Islet precursor cell (in vitro differentiated cells): ENCODE data around the gene NCOA1.
"Not testable (repeated sequence)": the region's sequence is repeated elsewhere in the genome, so short reads cannot be mapped to it uniquely, and the experiment has no call there.

Experiments used
- DNase-seq: peaks from one replicate; pipeline ENCODE4 v3.0.0-alpha.2; 2018

NCOA1 gene

DNA sequence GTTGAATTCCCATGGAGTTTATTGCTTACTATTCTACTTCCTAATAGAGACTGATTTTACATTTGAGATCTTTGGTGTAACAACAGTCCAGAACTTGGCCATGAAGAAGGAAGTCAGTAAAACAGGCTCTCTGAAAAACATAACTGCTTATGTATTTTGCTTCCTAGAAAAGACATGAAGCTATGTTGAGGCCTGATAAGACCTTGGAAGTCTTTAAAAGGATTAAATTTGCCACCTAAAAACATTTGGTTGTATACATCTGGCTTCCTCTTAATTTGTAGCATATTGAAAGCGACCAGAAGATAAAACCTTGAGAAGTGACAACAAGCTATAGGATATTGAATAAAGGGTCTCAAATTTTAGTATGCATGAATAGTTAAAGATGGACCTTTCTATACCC lies 265.7 kb downstream of the NCOA1 start:
- DNase-seq = no peak

DNA sequence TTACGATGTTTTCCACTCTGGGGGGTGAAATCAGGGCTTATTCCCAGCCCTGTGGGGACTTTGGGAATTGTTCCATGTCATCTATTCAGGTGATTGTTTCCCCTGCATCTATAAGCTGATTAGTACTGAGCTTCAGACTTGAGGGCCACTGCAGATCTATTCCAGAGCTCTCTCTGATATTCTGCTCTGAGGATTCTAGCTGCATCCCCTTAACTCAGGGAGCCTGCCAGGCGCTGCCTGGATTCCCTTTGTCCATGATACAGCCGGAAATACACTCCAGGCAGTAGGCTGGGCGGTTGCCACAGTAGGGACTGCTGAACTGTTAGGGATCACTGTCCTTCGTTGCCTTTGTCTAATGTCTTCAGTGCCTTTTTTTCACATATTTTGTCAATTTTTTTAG lies 270.8 kb downstream of the NCOA1 start:
- DNase-seq = no peak

DNA sequence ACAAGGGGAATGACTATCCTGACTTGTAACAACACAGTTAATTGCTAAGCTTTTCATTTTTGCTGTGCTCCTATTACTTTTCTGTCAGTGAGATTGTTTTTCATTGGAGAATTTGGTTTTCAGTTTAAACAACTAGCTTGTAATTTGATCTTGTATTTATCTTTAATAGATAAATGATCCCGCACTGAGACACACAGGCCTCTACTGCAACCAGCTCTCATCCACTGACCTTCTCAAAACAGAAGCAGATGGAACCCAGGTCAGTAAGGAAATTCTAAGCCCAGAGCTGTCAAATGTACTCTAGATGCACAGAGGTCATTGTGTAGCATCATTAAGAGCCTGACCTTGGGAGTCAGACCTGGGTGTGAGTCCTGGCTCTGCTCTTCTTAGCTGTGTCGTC lies 271.5 kb downstream of the NCOA1 start:
- no peak for DNase-seq

DNA sequence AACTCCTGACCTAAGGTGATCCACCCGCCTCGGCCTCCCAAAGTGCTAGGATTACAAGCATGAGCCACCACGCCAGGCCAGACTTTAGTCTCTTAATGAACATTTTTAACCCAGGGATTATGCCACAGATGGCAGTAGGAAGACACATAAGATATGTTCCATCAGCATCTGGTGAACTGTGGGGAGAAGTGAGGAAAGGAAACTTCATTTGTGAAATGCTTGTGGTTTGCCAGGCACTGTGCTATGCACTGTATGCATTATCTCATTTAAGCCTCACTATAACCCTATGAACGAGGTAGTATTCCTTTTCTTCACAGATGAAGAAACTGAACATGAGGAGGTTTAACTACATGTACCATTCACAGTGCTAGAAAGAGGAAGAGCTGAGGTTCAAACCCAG lies 272.8 kb downstream of the NCOA1 start:
- DNase-seq = no peak

DNA sequence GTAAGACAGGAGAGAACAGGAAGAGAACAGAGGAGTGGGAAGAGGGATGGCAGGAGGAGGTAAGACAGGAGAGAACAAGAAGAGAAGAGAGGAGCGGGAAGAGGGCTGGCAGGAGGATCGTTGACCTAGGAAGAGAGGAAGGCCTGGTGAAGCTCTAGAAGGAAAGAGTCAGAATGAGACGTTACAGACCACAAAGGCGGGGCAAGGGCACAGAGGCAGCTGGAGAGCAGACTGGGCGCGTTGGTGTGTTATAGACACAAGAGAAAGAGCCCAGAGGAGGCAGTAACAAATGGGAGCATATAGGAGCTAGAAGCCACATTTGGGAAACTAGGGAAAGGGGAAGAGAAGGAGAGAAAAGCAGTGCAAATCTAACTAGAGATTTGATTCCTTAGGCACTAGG lies 275.6 kb downstream of the NCOA1 start:
- no peak for DNase-seq

DNA sequence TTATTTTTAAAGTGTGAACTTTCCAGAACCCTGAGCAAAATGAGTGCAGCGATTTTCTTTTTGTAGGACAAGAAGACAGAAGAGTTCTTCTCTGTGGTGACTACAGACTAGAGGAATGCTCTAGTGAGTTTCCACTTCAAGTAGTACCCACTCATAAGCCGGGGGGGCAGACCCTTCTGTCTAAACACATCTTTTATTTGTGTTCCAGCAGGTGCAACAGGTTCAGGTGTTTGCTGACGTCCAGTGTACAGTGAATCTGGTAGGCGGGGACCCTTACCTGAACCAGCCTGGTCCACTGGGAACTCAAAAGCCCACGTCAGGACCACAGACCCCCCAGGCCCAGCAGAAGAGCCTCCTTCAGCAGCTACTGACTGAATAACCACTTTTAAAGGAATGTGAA lies 277.0 kb downstream of the NCOA1 start:
- no peak for DNase-seq

DNA sequence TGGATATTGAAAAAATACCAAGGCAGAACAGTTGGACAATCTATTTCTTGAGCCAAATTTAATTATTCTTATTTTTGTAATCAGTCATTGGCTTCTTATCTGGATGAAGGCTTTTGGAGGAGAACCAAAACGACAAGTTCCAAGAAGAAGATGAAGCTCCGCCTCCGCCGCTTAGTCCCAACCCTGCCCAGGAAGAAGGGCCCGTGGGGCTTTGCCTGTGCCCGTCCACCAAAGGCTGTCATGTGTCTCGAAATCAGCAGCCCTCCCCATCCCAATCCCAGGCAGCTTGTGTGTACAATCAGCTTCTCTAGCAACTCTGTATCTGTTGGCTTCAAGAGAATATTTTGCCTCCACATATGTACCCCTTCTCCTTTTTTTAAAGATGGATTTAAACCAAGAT lies 277.5 kb downstream of the NCOA1 start:
- DNase-seq = no peak

DNA sequence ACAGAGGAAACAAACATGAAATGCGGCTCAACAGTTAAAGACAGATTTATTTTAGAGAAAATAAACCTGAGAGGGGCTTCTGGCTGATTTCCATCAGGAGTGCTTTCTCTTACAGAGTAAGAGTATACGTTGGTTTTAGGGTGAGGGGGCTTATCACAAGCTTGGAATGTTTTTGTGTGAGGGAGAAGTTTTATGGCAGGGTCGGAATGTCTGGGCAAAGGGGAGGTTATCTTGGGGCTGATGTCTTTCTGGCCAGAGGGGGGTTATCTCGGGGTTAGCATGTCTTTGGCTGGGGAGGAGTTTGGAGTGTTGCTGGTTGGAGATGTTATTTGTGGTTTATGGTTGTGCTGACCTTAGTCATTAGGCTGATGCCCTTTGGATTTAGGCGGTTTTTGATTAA lies 280.0 kb downstream of the NCOA1 start:
- DNase-seq = peak; percentile 43

DNA sequence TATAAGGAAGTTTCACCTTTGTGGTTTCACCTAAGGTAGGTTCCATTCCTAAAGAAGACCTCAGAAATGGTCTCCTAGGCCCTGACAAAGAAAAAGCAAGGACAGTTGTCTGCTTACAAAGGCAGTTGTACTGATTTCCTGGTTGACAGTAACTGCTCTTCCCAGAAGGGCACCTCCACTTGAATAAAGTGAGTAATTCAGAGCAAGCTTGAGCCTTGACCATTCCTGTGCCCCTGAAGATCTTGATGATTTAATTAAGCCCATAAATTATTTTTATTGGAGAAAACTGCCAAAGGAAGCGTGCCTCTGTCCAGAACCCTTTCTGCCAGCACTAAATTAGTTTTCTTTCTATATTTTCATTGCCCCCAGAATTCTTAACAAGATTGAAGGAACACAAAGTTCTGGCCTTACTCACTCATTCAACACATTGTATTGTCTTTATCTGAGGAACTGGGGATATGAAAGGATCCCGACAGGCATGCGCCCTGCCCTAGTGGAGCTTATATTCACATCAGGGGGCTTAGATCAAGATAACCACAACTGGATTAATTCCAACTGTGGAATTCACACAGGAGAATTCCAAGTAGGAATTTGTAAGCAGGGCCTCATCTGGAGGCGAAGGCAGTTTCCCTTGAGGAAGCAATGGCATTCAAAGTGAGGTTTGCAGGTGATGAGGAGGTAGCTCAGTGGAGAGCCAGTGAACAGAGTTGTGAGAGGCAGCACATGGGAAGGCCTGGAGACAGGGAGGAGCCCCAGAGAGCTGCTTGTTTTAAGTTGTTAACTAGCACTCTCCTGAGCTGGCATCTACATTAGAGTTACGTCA lies 280.9 kb downstream of the NCOA1 start:
- peak; percentile 50 for DNase-seq

DNA sequence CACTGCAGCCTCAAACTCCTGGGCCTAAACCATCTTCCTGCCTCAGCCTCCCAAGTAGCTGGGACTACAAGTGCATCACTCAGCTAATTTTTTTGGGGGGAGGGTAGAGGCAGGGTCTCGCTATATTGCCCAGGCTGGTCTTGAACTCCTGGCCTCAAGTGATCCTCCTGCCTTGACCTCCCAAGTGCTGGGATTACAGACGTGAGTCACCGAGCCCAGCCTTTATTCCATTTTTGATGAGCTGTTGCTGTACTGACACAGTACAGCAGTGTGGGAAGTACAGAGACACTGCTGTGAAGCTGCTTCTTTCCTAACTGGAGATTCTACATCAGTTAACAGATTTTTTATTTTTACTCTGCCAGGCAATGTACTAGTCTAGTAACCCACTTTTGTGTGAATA lies 283.3 kb downstream of the NCOA1 start:
- DNase-seq = peak; percentile 30

DNA sequence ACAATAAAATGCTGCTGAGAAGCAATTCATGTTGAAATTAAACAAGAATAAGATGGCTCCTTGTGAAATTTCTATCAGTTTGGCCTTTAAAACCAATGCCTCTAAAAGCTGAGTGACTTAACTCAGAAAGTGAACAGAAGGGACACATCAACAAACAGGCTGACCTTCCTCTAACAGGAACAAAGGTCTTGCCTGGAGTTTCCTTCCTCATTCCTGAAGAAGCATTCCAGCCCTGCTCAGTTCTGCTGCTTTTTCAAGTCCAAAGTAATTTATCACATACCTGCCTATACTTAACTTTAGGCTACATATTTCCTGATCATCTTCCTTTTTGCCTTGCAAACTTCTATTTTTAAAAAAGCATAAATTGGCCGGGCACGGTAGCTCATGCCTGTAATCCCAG lies 288.1 kb downstream of the NCOA1 start:
- peak; percentile 52 for DNase-seq

DNA sequence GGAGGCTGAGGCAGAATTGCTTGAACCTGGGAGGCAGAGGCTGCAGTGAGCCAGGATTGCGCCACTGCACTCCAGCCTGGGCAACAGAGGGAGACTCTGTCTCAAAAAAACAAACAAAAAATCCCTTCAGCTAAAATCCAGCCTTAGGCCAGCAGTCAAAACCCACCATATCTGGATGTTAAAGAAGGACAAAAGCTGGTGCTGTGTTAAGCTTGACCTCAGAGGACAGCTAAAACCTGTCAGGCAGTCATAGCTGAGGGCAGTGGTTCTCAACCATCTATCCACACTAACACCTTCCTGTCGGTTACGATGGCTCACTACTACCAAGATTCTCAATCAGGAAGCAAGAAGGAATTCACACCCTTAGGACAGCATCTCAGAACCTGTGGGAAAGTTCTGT lies 292.6 kb downstream of the NCOA1 start:
- DNase-seq = no peak

DNA sequence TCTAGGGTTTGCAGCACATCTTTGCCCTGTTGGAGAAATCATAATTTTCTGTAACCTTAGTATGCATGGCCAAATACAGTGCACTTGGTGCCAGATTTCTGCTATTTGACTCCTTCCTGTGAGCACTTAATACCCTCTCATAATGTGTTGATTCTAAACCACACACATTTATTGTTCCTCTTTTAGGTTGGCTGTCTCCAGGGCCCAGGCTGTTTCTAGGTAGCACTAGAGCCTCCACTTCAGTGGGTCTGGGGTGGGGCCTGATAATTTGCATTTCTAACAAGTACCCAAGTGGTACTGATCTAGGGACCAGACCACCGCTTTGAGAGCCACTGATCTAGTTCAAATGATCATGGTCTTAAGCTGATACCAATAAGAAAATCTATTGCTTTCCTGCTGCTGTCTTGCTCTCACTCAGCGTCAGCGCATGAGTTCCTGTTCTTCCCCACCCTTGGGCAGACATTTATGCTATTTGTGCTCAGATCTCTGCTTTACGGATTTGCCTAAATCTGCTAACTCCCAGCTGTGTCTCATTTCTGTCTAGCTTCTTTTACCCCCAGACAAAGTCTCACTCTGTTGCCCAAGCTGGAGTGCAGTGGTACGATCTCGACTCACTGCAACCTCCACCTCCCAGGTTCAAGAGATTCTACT lies 294.7 kb downstream of the NCOA1 start:
- no peak for DNase-seq

DNA sequence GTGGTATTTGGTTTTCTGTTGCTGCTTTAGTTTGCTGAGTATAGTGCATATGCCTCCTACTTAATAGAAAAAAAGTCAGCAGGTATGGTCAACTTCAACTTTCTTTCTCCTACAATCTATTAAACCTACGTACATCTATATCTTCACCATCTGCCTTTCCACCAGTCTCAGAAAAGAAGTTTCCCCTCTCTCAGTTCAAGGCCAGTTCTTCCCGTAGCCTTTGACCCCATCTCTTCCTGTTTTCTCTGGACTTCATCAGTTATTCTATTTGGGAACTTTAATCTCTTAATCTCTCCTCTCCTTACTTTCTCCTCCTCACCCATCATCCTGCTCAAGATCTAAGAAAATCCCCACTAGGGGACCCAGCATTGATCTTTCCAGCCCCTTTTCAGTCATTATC lies 296.5 kb downstream of the NCOA1 start:
- no peak for DNase-seq

DNA sequence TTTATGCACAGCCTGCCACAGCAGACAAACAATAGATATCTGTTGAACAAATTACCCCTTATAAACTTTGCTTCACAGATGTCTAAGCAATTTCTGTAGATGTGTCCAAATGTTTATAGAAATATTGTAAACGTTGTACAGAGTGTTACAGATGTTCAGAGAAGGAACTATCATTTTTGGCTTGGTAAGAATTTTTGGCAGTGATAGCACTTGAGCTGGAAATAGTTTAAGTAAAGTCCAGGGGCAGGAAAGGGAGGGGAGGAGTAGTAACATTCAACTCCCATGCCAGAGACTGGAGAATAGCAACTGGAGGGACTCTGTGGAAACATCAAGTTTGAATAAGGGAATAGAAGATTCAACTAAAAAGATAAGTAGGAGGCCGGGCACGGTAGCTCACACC lies 297.8 kb downstream of the NCOA1 start:
- DNase-seq = no peak

DNA sequence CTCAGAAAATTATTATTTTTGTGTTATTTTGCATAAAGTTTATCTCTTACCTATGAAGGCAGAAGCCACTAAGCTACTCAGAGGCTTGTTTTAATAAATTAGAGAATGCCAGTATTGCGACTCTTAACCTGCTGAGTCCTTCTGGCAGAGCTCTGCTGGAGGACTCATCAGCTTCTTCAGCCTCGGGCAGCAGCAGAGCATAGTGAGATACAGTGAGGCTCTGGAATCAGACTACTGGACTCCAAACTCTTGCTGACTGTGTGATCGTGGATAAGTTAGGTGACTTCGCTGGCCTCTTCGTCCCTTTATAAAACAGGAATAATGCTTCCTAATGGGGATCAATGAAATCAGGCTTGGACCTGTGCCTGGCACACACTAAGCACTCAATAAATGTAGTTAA lies 300.4 kb downstream of the NCOA1 start:
- DNase-seq = no peak

DNA sequence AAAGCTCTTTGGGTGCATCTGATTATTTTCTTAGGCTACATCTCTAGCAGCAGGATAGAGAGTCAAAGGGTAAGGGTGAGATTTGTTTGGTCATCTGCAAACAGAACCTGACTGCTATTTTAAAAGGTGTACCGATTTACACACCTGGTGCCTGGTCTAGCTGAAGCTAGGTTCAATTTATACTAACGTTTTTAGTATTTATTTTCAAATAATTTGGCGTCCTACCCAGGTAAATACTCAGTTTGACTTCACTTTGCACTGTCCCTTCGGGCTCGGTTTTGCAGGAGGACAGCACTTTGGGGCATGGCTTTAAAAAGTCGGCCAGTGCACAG lies 301.5 kb downstream of the NCOA1 start:
- no peak for DNase-seq

DNA sequence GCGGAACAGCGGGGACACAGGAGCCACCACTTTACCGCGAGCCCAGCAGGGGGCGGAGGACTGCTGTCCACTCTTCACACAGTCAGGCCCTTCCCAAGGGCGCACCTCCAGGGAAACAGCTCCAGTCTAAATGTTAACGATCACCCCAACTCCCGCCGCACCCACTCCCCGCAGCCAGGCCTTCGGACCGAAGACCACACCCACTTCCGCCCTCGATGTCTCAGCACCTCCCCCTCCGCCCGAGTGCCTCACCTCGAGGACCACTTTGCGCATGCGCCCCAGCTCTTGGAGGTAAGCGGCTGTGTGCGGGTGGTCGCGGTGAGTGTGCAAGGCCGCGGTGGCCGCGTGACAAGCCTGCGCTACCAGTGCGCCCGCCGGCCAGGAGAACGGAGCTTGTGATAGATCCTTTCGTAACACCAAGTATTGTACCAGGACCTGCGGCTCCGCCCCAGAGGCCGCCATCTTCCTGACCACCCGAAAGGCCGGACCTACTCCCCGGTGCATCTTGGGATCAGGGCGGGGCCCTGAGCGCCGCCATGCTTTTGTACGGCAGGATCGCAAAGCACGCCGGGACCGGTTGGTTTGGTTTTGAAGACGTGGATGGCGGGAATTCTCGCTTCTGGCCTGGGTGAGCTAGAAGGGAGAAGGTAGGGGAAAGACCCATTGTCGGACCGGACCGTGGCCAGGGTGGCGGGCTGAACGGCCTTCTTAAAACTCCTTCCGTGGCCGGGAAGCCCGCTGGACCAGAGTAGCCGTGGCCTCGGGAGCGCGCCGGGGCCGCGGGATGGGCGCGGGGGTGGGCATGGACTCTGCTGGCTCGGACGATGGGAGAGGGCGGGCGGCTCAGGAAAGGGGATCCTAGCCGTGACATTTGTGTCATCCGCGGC lies 302.1 kb downstream of the NCOA1 start, which contains the start of the genes CENPO and PTRHD1:
CENPO (plus strand) TSS at position 552 of the 887 bp plus-strand sequence. CDS start 495 bp downstream, outside the sequence.
PTRHD1 (minus strand) TSS at position 518 of the 887 bp plus-strand sequence; CDS start at position 504, 14 bp downstream.
- peak; percentile 99 for DNase-seq

DNA sequence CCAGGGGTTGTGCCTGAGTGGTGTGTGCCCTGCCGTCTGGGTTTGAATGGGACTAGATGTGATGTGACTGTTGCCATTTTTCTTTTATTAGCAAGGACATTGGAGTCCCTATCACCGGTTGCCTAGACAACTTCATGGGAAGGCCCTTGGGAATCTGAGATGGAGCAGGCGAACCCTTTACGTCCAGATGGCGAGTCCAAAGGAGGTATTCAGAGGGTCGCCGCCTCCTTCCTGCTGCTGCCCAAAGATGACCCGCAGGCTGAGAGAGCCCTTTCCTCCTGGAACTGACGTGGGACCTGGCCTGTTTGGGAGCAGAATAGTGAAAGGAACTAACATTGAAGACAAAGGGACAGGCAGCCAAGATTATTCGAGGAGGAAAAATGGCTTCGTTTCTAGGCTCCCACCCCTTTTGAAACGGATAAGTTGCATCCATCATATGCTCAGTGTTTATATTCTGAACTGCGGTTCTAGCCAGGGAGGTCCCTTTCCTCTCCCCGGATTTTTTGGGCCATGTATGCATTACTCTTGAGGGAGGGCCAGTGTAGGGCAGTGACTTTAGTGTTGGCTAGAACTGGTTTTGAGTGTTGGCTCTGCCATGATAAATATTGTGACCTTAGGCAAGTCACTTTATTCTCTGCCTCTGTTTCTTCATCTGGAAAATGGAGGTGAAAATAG lies 302.8 kb downstream of the NCOA1 start:
- peak; percentile 70 for DNase-seq

DNA sequence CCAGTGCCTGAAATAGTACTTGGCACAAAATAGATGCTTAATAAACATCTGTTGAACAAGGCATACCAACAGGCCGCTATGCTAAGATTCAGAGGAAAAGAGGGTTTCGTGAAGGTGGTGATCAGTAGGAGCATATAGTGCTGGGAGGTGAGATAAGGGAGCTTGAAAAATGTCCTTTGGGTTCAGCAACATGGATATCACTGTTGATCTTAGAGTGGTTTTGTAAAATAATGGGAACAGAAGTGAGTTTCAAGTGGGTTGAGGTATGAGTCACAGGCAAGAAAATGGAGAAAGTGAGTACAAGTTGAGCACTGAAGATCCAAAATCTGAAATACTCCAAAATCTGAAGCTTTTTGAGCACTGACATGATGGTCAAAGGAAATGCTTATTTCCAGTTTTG lies 306.6 kb downstream of the NCOA1 start:
- DNase-seq = no peak

DNA sequence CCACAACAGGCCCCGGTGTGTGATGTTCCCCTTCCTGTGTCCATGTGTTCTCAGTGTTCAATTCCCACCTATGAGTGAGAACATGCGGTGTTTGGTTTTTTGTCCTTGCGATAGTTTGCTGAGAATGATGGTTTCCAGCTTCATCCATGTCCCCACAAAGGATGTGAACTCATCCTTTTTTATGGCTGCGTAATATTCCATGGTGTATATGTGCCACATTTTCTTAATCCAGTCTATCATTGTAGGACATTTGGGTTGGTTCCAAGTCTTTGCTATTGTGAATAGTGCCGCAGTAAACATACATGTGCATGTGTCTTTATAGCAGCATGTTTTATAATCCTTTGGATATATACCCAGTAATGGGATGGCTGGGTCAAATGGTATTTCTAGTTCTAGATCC lies 309.4 kb downstream of the NCOA1 start:
- DNase-seq = not testable (repeated sequence)

DNA sequence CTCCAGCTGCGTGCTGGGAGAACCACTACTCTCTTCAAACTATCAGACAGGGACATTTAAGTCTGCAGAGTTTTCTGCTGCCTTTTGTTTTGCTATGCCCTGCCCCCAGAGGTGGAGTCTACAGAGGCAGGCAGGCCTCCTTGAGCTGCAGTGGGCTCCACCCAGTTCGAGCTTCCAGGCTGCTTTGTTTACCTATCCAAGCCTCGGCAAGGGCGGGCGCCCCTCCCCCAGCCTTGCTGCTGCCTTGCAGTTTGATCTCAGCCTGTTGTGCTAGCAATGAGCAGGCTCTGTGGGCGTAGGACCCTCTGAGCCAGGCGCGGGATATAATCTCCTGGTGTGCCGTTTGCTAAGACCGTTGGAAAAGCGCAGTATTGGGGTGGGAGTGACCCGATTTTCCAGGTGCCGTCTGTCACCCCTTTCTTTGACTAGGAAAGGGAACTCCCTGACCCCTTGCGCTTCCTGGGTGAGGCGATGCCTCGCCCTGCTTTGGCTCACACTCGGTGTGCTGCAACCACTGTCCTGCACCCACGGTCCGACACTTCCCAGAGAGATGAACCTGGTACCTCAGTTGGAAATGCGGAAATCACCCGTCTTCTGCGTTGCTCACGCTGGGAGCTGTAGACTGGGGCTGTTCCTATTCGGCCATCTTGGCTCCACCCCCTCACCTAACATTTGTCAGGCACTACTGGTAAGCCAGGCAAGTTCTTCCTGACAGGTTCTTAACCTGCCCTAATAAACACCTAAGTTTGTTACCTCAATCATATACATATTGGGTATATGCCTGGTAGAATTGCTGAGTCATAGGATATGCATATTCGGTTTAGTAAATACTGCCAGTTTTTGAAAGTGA lies 315.0 kb downstream of the NCOA1 start:
- DNase-seq = peak; percentile 27
